ENCODE data around the gene NECTIN3.

GRCh38 chr3:111027868-111028267 lies 43.7 kb upstream of the NECTIN3 start:
- TF ChIP-seq CEBPB (IDR thresholded peaks at IDR 0.05): no peak
- no peak for TF ChIP-seq EGR1 (IDR thresholded peaks at IDR 0.05)
- no peak for TF ChIP-seq MAX (IDR thresholded peaks at IDR 0.05)
- TF ChIP-seq RAD21 (IDR thresholded peaks at IDR 0.05; ENCODE audit: low read depth): no peak
- TF ChIP-seq EP300 (IDR thresholded peaks at IDR 0.05; ENCODE audit: borderline replicate concordance): no peak
- no peak for TF ChIP-seq NFIC (IDR thresholded peaks at IDR 0.05)
- TF ChIP-seq CREB1 (IDR thresholded peaks at IDR 0.05; ENCODE audit: low read depth): no peak
- TF ChIP-seq FOXM1 (IDR thresholded peaks at IDR 0.05; ENCODE audit: borderline replicate concordance, low read depth): no peak
- TF ChIP-seq TAF1 (IDR thresholded peaks at IDR 0.05; ENCODE audit: low read depth): no peak

Measured in Ishikawa (cell line).